HG03103 (cell line): ENCODE data around the gene PDP2.
A peak's percentile ranks its signal among the peaks of the same experiment; 100 is the strongest.

ENCODE experiments used
- ATAC-seq: cut with Tn5 transposase; IDR thresholded peaks from one replicate; pipeline ENCODE4 v1.9.1; 2021; ENCODE audit warnings: low read depth; ENCODE audit not compliant: unreplicated experiment

The PDP2 gene

DNA sequence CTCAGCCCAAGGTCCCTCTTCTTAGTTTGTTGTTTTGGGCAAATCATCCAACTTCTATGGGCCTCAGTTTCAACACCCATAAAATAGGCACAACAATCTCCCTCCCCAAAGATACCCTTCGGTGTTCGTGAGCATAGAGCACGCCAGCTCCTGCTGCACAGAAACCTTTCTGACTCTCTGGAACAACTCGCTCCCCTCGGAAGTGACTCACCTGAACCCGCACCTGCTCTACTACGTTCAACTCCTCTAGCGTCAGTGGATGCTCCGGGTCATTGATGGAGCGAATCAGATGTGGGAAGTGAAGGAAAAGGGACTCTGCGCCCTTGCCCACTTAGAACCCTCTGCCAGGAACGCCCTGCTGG is 53.4 kb downstream of the PDP2 start:
- no peak for ATAC-seq

DNA sequence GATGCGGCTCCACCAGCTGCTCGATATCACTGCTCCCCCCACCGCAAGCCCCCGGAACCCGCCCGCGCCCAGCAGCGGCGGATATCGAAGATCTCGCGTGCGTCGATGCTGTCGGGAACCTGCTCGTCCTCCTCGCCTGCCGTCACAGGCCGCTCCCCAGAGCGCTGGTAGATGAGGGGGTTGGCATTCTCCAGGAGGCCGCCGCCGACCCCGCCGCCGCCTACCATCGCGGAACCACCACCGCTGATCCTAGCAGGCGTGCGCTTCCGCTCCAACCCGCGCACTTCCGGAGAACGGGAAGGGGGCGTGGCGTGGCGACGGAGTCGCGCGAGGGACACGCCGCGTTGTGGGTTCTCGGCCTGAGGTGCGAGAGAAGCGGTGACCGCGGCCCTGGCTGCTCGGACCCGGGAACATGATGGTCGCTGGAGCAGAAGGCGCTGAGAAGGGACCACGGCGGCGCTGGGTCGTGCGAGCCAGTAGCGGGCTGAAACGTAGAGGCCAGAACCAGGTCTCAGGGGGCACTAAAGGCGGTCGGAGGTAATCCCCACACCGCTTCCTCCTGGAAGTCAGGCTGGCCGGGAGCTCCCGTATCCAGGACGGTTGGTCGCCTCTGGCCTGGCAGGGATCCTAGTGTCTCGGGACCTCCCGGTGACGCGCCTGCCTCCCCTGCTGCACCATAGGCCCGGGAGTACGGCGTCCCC is 54.0 kb downstream of the PDP2 start, which contains the start of gene CIAO2B:
Gene CIAO2B (minus strand): TSS at position 265 of the 701 bp plus-strand sequence. CDS start 38 bp downstream, at position 227.
- peak; percentile 67 for ATAC-seq

DNA sequence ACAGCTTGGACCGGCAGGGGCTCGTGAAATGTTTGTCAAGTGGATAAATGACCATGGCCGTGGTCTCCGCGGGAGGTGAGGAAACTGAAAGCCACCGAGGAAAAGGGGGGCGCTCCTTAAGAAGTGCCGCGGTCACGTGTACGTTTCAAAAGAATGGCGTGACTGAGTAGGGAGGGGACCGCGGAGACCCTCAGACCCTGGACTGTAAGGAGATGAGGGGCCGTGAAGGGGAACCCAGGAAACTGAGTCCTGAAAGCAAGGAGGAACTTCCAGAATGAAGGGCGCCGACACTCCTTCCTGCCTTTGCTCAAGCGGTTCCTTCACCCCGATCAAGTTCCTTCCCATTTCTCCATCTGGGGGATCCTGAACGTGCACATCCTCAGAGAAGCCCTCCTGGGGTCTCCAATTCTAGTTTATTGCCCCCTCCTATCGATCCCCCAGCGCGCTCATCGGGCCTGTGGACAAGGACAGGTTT is 54.6 kb downstream of the PDP2 start:
- peak; percentile 10 for ATAC-seq

DNA sequence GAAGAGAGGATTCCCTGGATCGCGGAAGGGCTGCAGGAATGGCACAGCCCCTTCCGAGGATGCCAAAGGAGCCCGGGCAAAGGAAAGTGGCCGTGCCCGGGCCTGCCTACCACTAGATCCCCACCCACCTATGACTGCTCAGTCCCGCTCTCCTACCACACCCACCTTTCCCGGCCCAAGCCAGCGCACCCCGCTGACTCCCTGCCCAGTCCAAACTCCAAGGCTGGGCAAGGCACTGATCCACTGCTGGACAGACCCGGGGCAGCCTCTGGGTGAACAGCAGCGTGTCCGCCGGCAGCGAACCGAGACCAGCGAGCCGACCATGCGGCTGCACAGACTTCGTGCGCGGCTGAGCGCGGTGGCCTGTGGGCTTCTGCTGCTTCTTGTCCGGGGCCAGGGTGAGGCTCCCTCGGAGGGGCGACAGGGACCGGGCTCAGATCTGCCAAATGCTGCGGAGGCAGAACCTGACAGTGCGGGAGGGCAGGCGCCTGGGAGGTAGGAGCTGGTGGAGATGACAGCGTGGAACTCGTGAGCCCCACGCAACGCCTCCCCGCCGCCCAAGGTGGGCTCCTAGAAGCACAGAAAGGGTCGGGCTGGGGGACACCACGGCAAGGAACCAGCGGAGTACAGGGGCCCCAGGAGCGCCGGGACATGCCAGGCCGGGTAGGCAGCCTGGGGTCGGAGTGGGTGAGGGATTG is 55.1 kb downstream of the PDP2 start, which contains the start of gene CES2:
Gene CES2 (plus strand): TSS at position 203 of the 698 bp plus-strand sequence. CDS start 120 bp downstream, at position 323.
- ATAC-seq = no peak

DNA sequence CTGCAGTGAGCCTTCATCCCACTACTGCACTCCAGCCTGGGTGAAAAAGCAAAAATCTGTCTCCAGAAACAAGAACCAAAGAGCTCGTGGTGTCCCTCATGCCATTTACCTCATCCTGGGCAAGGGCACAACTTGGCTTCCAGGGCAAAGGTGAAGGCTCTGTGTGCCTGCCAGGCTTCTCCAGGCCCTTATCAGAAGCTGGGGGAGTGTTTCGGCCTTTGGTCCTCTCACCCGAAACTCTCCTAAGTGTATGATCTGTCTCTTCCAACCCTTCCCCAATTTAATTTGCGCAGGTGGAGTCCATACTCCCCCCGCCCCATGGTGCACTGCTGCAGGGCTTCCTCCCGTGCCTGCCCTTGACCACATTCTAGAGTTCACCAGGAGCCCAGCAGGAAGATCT is 56.1 kb downstream of the PDP2 start:
- ATAC-seq = no peak

DNA sequence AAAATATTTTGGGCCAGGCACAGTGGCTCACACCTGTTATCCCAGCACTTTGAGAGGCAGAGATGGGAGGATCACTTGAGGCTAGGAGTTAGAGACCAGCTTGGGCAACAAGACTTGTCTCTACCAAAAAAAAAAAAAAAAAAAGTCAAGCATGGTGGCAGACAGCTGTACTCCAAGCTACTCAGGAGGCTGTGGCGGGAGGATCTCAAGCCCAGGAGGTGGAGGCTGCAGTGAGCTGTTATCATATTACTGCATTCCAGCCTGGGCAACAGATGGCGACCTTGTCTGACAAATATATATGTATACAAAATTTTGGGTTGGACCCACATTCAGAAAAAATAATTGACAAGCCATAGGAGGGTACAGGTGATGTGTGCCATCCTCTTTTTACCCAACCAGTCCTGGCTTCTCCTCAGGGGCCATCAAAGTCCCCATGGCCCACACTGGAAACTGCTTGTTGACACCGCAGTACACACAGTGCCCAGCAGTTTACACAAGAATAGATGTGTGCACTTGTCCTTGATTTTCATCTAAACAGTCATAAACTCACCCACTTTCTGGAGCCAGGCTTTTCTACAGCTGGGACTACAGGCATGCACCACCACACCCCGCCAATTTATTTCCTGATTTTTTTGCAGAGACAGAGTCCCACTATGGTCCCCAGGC is 56.7 kb downstream of the PDP2 start:
- ATAC-seq = no peak

DNA sequence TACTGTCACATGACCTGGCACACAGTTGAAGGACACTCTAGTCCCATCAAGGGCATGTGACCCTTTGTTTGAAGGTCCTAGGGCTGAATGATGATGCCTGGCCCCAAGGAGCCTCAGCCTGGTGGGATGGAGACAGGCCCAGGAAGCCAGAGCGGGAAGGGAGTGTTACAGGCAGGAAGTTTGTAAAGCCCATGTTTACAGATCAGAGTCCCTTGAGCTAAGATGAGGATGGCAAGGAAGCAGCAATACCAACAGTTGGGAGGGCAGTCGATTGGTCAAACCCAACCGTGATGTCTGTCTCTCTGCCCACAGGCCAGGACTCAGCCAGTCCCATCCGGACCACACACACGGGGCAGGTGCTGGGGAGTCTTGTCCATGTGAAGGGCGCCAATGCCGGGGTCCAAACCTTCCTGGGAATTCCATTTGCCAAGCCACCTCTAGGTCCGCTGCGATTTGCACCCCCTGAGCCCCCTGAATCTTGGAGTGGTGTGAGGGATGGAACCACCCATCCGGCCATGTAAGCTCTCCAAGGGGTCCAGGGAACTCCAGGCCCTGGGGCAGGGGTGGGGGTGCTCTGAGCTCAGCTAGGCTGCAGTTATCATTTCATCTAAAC is 57.5 kb downstream of the PDP2 start:
- no peak for ATAC-seq

DNA sequence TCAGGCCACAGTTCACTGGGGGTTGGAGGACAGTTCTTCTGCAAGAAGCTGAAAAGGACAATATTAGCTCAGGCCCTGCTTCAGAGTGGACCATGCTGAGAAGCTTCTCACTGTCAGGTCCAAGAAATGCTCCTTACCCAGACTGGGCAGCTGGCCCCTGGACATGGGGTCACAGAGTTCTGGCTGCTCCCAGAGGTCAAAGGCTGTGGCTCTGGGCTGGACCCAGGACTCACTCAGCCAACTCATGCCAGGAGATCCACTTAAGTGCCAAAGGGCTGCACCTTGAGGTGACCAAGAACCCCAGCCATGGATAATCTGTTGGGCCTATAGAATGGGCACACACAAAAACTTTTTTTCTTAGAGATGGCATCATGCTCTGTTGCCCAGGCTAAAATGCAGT is 59.1 kb downstream of the PDP2 start:
- ATAC-seq = no peak

DNA sequence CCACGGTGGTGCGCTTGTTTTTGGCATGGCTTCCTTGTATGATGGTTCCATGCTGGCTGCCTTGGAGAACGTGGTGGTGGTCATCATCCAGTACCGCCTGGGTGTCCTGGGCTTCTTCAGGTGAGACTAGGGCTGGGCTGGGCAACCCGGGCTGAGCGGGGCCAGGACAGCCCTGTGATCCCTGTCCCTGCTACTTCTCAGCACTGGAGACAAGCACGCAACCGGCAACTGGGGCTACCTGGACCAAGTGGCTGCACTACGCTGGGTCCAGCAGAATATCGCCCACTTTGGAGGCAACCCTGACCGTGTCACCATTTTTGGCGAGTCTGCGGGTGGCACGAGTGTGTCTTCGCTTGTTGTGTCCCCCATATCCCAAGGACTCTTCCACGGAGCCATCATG is 59.9 kb downstream of the PDP2 start:
- ATAC-seq = no peak
